Astrocyte (in vitro differentiated cells and primary cell): Measurements from ENCODE around the gene CDC40. TPM values are rescaled to one million over a fixed set of nuclear protein-coding genes. Genes with fewer than 3 reads are reported as not detected.
"Not testable (repeated sequence)": the region's sequence is repeated elsewhere in the genome, so short reads cannot be mapped to it uniquely, and the experiment has no call there.

Experiments
- DNase-seq: peaks from one replicate; pipeline ENCODE4 v3.0.0-alpha.2; 2010; ENCODE audit warnings: low read depth
- FAIRE-seq: peaks from 2 replicates; lab custom pipeline; 2011; peaks lifted over from hg19 to GRCh38; lab: Jason Lieb, UNC
- H2AFZ ChIP-seq: 2 replicates; pipeline ENCODE4 v1.6.0; 2012; ENCODE audit warnings: low read depth, low read length, inconsistent platforms
- H3K27ac ChIP-seq: 2 replicates; pipeline ENCODE4 v1.5.1; 2011; ENCODE audit warnings: low read depth, low read length, inconsistent platforms
- H3K27me3 ChIP-seq: 2 replicates; pipeline ENCODE4 v1.6.0; 2011; ENCODE audit warnings: low read length, inconsistent platforms; ENCODE audit not compliant: insufficient read depth
- H3K36me3 ChIP-seq: 2 replicates; pipeline ENCODE4 v1.5.1; 2011; ENCODE audit warnings: low read length, inconsistent platforms; ENCODE audit not compliant: insufficient read depth
- H3K4me1 ChIP-seq: 2 replicates; pipeline ENCODE4 v1.5.1; 2011; ENCODE audit warnings: low read length, inconsistent platforms; ENCODE audit not compliant: insufficient read depth
- H3K4me2 ChIP-seq: 2 replicates; pipeline ENCODE4 v1.6.0; 2012; ENCODE audit warnings: low read length, inconsistent platforms
- H3K4me3 ChIP-seq: 2 replicates; pipeline ENCODE4 v1.5.1; 2011; ENCODE audit warnings: low read depth, mild to moderate bottlenecking, low read length, inconsistent platforms; ENCODE audit not compliant: insufficient read depth
- H3K79me2 ChIP-seq: 2 replicates; pipeline ENCODE4 v1.6.0; 2012; ENCODE audit warnings: mild to moderate bottlenecking, low read length, inconsistent platforms; ENCODE audit not compliant: insufficient read depth
- H3K9ac ChIP-seq: 2 replicates; pipeline ENCODE4 v1.6.0; 2012; ENCODE audit warnings: mild to moderate bottlenecking, low read length, inconsistent platforms
- H3K9me3 ChIP-seq: 2 replicates; pipeline ENCODE4 v1.5.1; 2012; ENCODE audit warnings: low read depth, mild to moderate bottlenecking, low read length, inconsistent platforms; ENCODE audit not compliant: insufficient read depth
- H4K20me1 ChIP-seq: 2 replicates; pipeline ENCODE4 v1.6.0; 2012; ENCODE audit warnings: low read length, inconsistent platforms; ENCODE audit not compliant: insufficient read depth
- H3K27ac Mint-ChIP-seq: one replicate; pipeline ENCODE4 v1.8.0; 2021; ENCODE audit warnings: mild to moderate bottlenecking, mixed read lengths; ENCODE audit not compliant: unreplicated experiment
- H3K27me3 Mint-ChIP-seq: one replicate; pipeline ENCODE4 v1.8.0; 2021; ENCODE audit warnings: low read depth, mixed read lengths; ENCODE audit not compliant: unreplicated experiment
- H3K36me3 Mint-ChIP-seq: one replicate; pipeline ENCODE4 v1.8.0; 2021; ENCODE audit warnings: low read depth, mixed read lengths; ENCODE audit not compliant: unreplicated experiment
- H3K4me1 Mint-ChIP-seq: one replicate; pipeline ENCODE4 v1.8.0; 2021; ENCODE audit warnings: low read depth, mixed read lengths; ENCODE audit not compliant: unreplicated experiment
- H3K4me3 Mint-ChIP-seq: one replicate; pipeline ENCODE4 v1.8.0; 2021; ENCODE audit warnings: mild to moderate bottlenecking, moderate library complexity, mixed read lengths; ENCODE audit not compliant: unreplicated experiment
- H3K9me3 Mint-ChIP-seq: one replicate; pipeline ENCODE4 v1.8.0; 2021; ENCODE audit warnings: mild to moderate bottlenecking, mixed read lengths; ENCODE audit not compliant: unreplicated experiment
- EZH2 ChIP-seq: IDR thresholded peaks from 2 replicates; pipeline ENCODE4 v1.6.1; 2012; ENCODE audit warnings: mild to moderate bottlenecking, low read length, inconsistent platforms; ENCODE audit not compliant: insufficient read depth
- total RNA-seq: library from RNA; stranded (reverse); gene quantifications from 2 replicates; pipeline ENCODE4 v1.2.1, GENCODE V29; 2021
- TF ChIP-seq, protein P1 (sequence below): IDR thresholded peaks from 2 replicates; pipeline ENCODE4 v1.5.1; 2011; ENCODE audit warnings: low read depth, mild to moderate bottlenecking, inconsistent platforms, low read length, moderate library complexity; ENCODE audit not compliant: insufficient read depth

Gene CDC40
- total RNA-seq, 1 donor from 2014 or later: 18.7 TPM

DNA sequence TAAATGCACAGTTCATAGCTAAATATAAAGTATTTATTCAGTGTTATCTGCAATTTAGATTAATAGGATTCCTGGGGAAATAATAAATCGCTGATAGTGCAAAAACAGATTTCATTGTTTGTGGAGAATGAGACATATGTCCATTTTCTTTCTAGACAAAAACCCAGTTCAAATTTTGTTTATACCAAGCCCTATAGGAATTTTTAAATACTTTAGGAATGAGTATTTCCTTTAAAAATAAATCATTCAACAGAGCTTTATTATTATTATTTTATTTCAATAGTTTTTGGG, 91.5 kb downstream of the CDC40 start:
- Histone ChIP-seq H4K20me1 (no peaks in the 10 kb centered on the region), H3K4me1 (no peaks in the 10 kb centered on the region), H3K27ac (no peak overlapping the region), H3K4me2 (no peak overlapping the region), H3K9ac (no peak overlapping the region), H2AFZ (no peak overlapping the region), H3K27me3 (no peaks in the 10 kb centered on the region), H3K79me2 (no peaks in the 10 kb centered on the region), H3K4me3 (no peak overlapping the region), H3K36me3 (no peaks in the 10 kb centered on the region), H3K9me3 (no peaks in the 10 kb centered on the region)
- no peak for TF ChIP-seq EZH2
- Mint-ChIP-seq H3K9me3 (peaks cover 2% of the 10 kb centered on the region), H3K27me3 (no peaks in the 10 kb centered on the region), H3K36me3 (no peaks in the 10 kb centered on the region), H3K4me1 (peaks cover 14% of the 10 kb centered on the region), H3K4me3 (no peak overlapping the region), H3K27ac (no peak overlapping the region)
- DNase-seq (no peak), FAIRE-seq (no peak)

GRCh38 chr6:110272781-110273180, 92.6 kb downstream of the CDC40 start:
- H3K9ac ChIP-seq, H3K27me3 Mint-ChIP-seq, H3K36me3 Mint-ChIP-seq, H2AFZ ChIP-seq, H3K4me2 ChIP-seq, H3K4me1 ChIP-seq, FAIRE-seq, H3K36me3 ChIP-seq, H3K27ac ChIP-seq, H3K4me3 Mint-ChIP-seq, H3K79me2 ChIP-seq, H3K27me3 ChIP-seq, H3K27ac Mint-ChIP-seq, DNase-seq, H3K9me3 ChIP-seq, H3K4me3 ChIP-seq, H3K9me3 Mint-ChIP-seq, H4K20me1 ChIP-seq: not testable (repeated sequence)
- H3K4me1 Mint-ChIP-seq: peaks cover 14% of the 10 kb centered on the region

DNA sequence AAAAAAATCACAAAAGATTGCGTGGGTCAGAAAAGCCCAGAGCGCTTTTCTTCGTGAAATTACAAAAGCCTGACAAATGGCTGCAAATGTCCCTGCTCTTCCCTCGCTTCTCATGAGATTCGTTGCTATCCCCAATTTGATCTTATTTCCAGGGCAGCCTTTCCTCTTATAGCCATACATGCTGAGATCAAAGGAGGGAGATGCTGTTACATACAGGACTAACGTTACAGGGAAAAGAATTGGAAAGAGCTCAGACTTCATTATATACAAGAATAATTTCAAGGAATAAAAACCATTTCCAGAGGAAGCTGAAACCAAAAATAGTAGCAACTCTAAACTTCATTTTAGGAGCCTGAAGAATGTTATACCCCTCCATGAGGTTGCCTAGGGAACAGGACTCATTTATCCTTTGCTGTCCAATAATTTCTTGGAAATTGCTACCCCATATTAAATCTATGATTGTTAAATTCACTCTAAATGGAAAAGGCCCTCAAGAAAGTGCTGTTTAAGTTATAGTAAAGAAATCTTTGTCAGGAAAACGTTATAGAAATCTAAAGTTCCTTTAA, 97.0 kb downstream of the CDC40 start:
- H3K9me3 ChIP-seq: no peaks in the 10 kb centered on the region
- Mint-ChIP-seq H3K27me3 (no peaks in the 10 kb centered on the region), H3K9me3 (peaks cover 2% of the 10 kb centered on the region), H3K4me3 (no peak overlapping the region), H3K36me3 (no peaks in the 10 kb centered on the region), H3K27ac (no peak overlapping the region), H3K4me1 (no peaks in the 10 kb centered on the region)
- H3K9ac ChIP-seq: no peak overlapping the region
- FAIRE-seq (no peak), DNase-seq (no peak)
- H3K36me3 ChIP-seq: no peaks in the 10 kb centered on the region
- H3K27me3 ChIP-seq: no peaks in the 10 kb centered on the region
- H4K20me1 ChIP-seq: no peaks in the 10 kb centered on the region
- no peak for TF ChIP-seq EZH2
- TF ChIP-seq, protein P1, sequence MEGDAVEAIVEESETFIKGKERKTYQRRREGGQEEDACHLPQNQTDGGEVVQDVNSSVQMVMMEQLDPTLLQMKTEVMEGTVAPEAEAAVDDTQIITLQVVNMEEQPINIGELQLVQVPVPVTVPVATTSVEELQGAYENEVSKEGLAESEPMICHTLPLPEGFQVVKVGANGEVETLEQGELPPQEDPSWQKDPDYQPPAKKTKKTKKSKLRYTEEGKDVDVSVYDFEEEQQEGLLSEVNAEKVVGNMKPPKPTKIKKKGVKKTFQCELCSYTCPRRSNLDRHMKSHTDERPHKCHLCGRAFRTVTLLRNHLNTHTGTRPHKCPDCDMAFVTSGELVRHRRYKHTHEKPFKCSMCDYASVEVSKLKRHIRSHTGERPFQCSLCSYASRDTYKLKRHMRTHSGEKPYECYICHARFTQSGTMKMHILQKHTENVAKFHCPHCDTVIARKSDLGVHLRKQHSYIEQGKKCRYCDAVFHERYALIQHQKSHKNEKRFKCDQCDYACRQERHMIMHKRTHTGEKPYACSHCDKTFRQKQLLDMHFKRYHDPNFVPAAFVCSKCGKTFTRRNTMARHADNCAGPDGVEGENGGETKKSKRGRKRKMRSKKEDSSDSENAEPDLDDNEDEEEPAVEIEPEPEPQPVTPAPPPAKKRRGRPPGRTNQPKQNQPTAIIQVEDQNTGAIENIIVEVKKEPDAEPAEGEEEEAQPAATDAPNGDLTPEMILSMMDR: no peak
- no peak overlapping the region for H2AFZ ChIP-seq
- no peaks in the 10 kb centered on the region for H3K4me1 ChIP-seq
- H3K4me3 ChIP-seq: no peak overlapping the region
- no peaks in the 10 kb centered on the region for H3K79me2 ChIP-seq
- no peak overlapping the region for H3K4me2 ChIP-seq
- H3K27ac ChIP-seq: no peak overlapping the region

Other genes starting within 250 kb of the CDC40 start
- gene GPR6, start 202.1 kb upstream of the CDC40 start, total RNA-seq: not detected in 2 replicates
- 26.3 and 29.3 TPM in 2 replicates for gene WASF1, start 757 bp upstream of the CDC40 start, total RNA-seq
- 0.36 and 0.75 TPM in 2 replicates for gene METTL24, start 177.9 kb downstream of the CDC40 start, total RNA-seq
- not detected in 2 replicates for gene DDO, start 235.1 kb downstream of the CDC40 start, total RNA-seq